Lower leg skin (tissue), 3 donors: ENCODE data around the gene KCNJ10.

Experiments
- POLR2A ChIP-seq, 2 donors: fragments of 450-650 bp; IDR thresholded peaks; one replicate each; pipeline ENCODE4 v1.6.1; 2016 to 2017; ENCODE audit warnings: antibody characterized with exemption in 2 of 2, mild to moderate bottlenecking in 1 of 2, moderate library complexity in 1 of 2
- TF ChIP-seq, protein P1 (sequence below), 3 donors: fragments of 450-650 bp; IDR thresholded peaks; one replicate each; pipeline ENCODE4 v1.5.1; 2016; ENCODE audit warnings: antibody characterized with exemption in 3 of 3, mild to moderate bottlenecking in 3 of 3, moderate library complexity in 2 of 3

DNA sequence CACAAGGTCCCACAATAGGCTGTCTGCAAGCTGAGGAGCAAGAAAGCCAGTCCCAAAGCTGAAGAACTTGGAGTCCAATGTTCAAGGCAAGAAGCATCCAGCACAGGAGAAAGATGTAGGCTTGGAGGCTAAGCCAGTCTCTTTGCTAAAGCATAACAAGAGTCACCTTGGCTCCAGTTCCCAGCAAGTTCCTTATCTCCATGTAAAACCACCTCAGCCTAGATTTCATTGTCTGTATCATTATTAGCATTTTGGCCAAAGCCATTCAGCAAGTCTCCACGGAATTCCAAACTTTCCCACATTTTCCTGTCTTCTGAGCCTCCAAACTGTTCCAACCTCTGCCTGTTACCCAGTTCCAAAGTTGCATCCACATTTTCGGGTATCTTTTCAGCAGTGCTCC lies 75.1 kb downstream of the KCNJ10 start:
- TF ChIP-seq, protein P1, sequence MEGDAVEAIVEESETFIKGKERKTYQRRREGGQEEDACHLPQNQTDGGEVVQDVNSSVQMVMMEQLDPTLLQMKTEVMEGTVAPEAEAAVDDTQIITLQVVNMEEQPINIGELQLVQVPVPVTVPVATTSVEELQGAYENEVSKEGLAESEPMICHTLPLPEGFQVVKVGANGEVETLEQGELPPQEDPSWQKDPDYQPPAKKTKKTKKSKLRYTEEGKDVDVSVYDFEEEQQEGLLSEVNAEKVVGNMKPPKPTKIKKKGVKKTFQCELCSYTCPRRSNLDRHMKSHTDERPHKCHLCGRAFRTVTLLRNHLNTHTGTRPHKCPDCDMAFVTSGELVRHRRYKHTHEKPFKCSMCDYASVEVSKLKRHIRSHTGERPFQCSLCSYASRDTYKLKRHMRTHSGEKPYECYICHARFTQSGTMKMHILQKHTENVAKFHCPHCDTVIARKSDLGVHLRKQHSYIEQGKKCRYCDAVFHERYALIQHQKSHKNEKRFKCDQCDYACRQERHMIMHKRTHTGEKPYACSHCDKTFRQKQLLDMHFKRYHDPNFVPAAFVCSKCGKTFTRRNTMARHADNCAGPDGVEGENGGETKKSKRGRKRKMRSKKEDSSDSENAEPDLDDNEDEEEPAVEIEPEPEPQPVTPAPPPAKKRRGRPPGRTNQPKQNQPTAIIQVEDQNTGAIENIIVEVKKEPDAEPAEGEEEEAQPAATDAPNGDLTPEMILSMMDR (IDR thresholded peaks at IDR 0.05), result no peak
- TF ChIP-seq POLR2A (IDR thresholded peaks at IDR 0.05), result no peak
